T-helper 2 cell treated with Interferon-gamma antibody and Interleukin-4, amounts not matched to agents 100 ng/mL and 5 ng/mL, for 36 hours (primary cell): Measurements from ENCODE around the gene CRYBB1. TPM values are rescaled to one million over a fixed set of nuclear protein-coding genes. Genes with fewer than 3 reads are reported as not detected.

Experiments used
- intact Hi-C: fragments of 100-400 bp; cut with micrococcal nuclease; formaldehyde crosslinking; loops from one replicate; pipeline ENCODE4 v1.15.1; 2023
- total RNA-seq: library from RNA; stranded (reverse); gene quantifications from 2 replicates; pipeline ENCODE4 v1.2.3, GENCODE V29; 2022

The CRYBB1 gene
- total RNA-seq, 1 donor from 2014 or later, result not detected

DNA sequence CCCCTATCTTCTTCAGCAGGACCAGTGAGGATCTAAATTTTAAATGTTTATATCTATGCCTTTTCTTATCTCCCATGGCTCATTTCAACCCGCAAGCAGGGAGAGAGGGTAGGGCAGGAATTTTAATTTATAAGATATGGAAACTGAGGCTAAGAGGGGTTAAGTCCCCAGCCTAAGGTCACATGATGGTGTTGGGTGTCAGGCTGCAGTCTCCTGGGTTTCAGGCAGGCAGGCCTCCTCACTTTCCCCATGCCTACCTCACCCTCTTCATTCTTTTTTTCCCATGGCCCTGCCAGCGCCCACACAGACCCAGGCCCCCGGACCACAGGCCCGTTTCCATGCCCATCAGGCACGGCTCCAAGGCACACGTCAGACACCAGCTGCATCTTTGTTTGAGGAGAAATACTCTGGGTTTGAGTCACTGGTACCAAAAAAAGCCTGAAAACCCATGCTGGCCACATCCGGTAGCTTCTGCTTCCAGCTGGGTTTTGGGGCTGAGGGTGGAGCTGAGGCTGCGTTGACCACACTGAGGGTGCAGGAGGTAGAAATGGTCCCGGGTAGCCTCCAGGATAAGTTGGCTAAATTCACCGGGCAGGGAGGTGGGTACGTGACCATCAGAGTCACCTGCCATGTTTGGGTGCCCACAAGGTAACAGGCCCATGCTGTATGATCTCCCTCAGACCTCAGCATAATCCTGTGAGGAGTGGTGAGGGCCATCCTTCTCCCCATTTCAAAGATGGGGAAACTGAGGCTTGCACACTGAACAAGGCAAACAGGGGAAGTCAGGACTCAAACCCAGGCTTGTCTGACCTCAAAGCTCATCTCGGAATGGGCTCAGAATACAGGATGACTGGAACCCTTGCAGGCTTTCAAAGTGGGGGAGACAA, 7.5 kb downstream of the CRYBB1 start:
- intact Hi-C loops, result no loop called here

DNA sequence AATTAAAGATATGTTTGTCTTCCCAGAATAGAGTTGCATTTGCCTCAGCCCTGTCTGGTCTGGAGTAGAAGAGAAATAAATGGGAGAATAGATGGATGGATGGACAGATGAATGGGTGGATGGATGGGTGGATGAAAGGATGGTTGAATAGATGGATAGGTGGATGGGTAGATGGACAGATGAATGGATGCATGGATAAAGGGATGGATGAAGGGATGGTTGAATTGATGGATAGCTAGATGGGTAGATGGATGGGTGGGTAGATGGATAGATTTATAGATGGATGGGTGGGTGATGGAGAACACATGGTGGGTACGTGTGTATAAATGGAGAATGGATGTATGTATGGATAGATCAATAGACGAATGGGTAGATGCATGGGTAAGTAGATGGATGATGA, 8.5 kb downstream of the CRYBB1 start:
- intact Hi-C loops, result no loop called here

- intact Hi-C loops, result no loop called here
Observed at GRCh38 chr22:26608129-26608528, 9.7 kb downstream of the CRYBB1 start.

GRCh38 chr22:26606611-26607010, 11.2 kb downstream of the CRYBB1 start:
- intact Hi-C loops, result no loop called here

GRCh38 chr22:26604368-26604767, 13.5 kb downstream of the CRYBB1 start:
- intact Hi-C loops, result no loop called here

GRCh38 chr22:26602127-26602526, 15.7 kb downstream of the CRYBB1 start:
- intact Hi-C loops, result no loop called here

- intact Hi-C loops, result no loop called here
Observed at GRCh38 chr22:26601726-26602125, 16.1 kb downstream of the CRYBB1 start.

DNA sequence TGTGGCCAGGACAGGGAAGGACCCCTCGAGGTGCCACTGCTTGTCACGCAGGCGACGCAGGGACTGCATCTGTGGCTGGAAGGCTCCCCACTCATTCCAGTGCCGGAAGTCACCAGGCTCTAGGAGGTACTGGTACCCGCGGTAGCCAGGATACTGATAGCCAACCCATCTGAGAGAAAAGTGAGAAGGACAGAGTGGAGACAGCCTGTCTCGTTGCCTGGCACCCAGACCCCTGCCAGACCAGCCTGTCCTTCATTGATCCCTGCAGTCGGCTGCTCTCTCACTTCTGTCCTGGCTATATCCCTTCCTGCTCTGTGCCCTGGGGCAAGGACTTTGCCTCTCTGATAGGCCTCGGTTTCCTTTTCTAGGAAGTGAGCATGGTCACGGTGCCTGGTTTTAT, 18.3 kb downstream of the CRYBB1 start:
- intact Hi-C loops, result no loop called here

DNA sequence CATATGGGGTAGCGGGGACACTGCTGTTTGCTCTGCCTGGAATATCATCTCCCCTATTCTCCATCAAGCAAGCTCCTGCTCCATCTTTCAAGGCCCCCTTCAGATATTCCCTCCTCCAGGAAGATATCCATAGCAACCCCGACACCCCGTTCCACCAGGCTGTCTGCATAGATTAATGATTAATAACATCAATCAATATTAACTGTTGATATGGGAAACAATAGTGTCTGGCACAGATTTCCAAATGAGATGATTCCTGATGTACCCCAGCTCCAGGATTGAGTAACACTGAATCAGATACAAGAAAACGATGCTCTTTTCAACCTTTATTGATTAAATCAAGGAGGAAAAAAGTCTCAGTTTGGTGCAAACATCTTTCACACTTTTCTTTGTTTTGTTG, 20.3 kb downstream of the CRYBB1 start:
- intact Hi-C loops, result no loop called here

DNA sequence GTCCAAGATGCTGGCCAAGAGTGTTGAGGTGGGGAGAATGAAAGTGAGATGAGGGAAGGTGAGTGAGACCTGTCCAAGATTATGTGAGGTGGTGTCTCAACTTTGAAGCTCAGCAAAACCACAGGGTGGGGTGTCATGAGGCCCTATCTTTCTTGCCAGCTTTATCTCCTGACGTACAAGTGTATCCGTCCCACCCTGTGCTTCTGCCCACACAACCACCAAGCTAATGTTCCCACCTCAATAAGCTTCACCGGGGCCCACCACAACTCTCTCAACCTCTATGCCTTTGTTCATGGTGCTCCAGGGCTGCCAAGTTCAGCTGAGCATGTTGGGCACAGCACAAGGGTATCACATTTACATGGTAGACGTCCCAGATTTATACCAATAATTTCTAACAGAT, 20.8 kb downstream of the CRYBB1 start:
- intact Hi-C loops, result no loop called here

GRCh38 chr22:26593763-26594162, 24.1 kb downstream of the CRYBB1 start:
- intact Hi-C loops, result loop anchor here (5.0 kb wide), 1 partner anchor 81 kb away; the partner anchor contains the start of gene TFIP11

DNA sequence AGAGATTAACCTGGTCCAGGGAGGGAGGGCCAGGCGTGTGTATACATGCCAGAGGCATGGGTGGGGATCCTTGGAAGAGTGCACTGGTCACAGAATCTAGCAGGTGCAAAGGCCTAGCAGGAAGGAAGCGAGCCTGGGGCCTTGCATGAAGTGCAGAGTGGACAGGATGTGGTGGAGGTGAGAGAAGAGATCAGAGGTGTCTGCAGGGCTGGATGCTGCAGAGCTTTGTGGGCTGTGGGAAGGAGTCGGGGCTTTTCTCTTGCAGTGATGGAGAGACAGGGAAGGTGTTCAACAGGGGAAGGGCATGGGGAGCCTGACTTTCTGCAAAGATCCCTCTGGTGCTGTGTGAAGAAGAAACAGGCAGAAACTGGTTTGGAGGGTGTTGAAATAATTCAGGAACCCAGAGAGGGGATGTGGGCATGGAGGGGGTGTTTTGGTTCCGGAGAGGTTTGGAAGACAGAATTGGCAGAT, 25.4 kb downstream of the CRYBB1 start:
- intact Hi-C loops, result loop anchor here (5.0 kb wide), 1 partner anchor 80 kb away; the partner anchor contains the start of gene TFIP11

GRCh38 chr22:26589845-26590736, 27.7 kb downstream of the CRYBB1 start, which contains the start of gene TPST2:
TPST2 (minus strand) TSS chr22:26590132; CDS start chr22:26541630, 48,502 bp downstream.
- intact Hi-C loops, result loop anchor here (1.0 to 5.0 kb wide), 3 partner anchors 11 to 82 kb away; partner anchors contain the start of gene TFIP11

DNA sequence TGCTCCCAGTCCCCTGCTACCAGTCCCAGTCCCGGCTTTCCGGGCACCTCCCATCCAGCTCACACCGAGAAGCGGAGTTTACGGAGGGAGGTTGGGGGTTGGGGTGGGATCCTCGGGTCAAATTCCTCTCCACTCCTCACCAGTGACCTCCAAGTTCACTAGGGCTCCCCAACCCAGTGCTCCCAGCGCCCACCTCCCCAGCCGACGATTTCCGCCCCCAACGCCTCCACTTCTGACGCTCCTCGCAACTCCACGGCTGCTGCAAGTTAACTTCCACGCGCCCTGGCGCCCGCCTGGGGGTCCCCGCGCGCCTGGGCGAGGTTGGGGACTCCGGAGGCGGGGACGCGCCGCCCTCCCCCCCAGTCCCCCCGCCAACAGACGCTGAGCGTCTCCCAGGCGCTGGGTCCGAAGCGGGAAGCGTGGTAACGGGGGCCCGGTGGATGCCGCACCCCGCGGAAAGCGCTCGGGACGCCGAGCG, 28.4 kb downstream of the CRYBB1 start:
- intact Hi-C loops, result no loop called here

- intact Hi-C loops, result no loop called here
Observed at GRCh38 chr22:26588729-26589366, 29.0 kb downstream of the CRYBB1 start.

GRCh38 chr22:26587991-26588613, 29.7 kb downstream of the CRYBB1 start:
- intact Hi-C loops, result no loop called here

GRCh38 chr22:26586556-26587325, 31.1 kb downstream of the CRYBB1 start:
- intact Hi-C loops, result no loop called here

- intact Hi-C loops, result no loop called here
Observed at GRCh38 chr22:26585104-26585790, 32.6 kb downstream of the CRYBB1 start.

DNA sequence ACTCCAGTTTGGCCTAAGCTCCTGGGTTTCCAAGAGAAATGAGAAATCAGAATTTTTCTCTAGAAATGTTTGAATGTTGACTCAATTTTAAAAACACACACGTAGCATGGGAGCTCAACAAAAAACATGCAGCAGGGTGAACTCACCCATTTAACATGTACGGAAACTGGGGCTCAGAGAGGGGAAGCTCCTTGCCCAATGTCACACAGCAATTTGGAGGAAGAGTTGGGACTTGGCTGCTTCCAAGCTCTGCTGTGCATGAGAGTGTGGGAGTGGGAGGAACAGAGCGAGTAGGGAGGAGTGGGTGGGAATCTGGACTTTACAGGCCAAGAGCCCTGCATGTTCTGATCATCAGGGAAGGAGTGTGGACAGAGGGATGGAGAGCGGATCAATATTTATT, 33.8 kb downstream of the CRYBB1 start:
- intact Hi-C loops, result no loop called here
